AG04449 (cell line): ENCODE measurements around the gene DNAJC10.

Experiments
- CTCF ChIA-PET: fragments of 350-600 bp; formaldehyde crosslinking; extraction: SDS; loops from one replicate; lab custom pipeline; 2021; ENCODE audit warnings: antibody characterized with exemption; lab: Yijun Ruan, JAX
- POLR2A ChIA-PET: fragments of 400-600, 350-600 bp; formaldehyde crosslinking; extraction: SDS; loops from one replicate; lab custom pipeline; 2020; ENCODE audit warnings: antibody characterized with exemption, inconsistent platforms; lab: Yijun Ruan, JAX
- DNase-seq: peaks from one replicate; pipeline ENCODE4 v3.0.0-alpha.2; 2010; ENCODE audit warnings: low read depth, low spot score
- H3K4me3 ChIP-seq: 2 replicates; pipeline ENCODE4 v1.5.1; 2011; ENCODE audit warnings: low read depth, mild to moderate bottlenecking, control low read depth, low read length
- TF ChIP-seq, protein P1 (sequence below): IDR thresholded peaks from one replicate; pipeline ENCODE4 v1.5.1; 2011; ENCODE audit warnings: mild to moderate bottlenecking, moderate library complexity, low read length, control low read depth, inconsistent platforms; ENCODE audit not compliant: insufficient read depth; ENCODE audit errors: missing control alignments

DNAJC10 gene

DNA sequence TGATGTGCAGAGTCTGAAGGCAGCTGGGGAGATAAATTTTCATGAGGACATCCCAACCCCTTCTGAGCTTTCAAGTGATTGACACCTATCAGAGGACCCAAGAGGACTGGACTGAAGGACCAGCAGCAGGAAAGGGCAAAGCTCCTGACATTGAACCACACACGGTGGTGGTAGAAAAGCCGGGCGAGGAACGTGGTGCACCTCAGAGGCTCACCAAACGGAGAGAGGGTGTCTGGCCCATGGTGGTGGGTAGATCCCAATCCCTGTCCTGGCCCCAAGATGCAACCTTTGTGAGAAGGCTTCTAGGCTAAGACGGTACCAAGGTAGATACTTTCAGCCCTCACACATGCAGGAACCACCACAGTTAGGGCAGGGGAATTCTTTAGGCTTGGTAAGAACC, 98.3 kb downstream of the DNAJC10 start:
- DNase-seq: no peak
- H3K4me3 ChIP-seq: no peak overlapping the region
- POLR2A ChIA-PET: no interaction called here
- CTCF ChIA-PET: no interaction called here
- TF ChIP-seq, protein P1, sequence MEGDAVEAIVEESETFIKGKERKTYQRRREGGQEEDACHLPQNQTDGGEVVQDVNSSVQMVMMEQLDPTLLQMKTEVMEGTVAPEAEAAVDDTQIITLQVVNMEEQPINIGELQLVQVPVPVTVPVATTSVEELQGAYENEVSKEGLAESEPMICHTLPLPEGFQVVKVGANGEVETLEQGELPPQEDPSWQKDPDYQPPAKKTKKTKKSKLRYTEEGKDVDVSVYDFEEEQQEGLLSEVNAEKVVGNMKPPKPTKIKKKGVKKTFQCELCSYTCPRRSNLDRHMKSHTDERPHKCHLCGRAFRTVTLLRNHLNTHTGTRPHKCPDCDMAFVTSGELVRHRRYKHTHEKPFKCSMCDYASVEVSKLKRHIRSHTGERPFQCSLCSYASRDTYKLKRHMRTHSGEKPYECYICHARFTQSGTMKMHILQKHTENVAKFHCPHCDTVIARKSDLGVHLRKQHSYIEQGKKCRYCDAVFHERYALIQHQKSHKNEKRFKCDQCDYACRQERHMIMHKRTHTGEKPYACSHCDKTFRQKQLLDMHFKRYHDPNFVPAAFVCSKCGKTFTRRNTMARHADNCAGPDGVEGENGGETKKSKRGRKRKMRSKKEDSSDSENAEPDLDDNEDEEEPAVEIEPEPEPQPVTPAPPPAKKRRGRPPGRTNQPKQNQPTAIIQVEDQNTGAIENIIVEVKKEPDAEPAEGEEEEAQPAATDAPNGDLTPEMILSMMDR: no peak

DNA sequence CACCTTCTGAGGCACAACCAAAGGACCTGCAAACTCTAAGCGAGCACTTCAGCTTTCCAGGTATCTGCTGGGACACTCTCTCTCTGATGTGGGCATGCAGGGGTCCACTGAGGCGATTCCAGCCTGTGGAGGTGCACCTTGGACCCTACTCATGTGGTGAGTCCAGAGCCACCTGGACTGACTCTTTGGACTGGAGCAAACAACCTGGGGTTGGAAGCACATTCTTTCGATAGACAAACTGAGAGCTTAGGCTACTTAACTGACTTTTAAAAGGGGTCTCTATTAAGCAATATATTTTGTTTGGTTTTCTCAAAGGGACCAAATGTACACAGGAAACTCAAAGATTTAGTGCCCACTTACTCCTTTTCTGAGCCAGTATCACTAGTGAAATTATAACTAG, 98.7 kb downstream of the DNAJC10 start:
- CTCF ChIA-PET: no interaction called here
- DNase-seq: no peak

DNA sequence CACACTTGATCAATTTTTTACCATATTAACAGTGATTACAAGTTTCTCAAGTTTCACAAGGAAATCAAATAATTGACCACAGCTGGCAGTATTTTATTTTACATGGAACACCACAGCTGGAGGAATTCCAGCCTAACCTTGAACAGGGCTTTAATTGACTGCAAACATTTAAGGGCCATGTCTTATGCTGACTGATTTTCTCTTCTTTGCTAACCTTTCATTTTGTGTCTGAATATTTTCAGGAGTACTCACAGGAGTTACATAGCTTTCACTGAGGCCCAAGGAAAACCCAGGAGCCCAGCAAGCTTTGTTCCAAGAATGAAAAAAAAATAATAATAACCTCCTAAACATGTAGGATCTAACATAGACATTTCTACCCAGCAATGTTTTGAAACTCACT, 100.8 kb downstream of the DNAJC10 start:
- ChIA-PET POLR2A (no interaction called here), CTCF (no interaction called here)
- H3K4me3 ChIP-seq: no peak overlapping the region
- TF ChIP-seq, protein P1: no peak
- DNase-seq: no peak

More for the DNA sequence above, 98.7 kb downstream of the DNAJC10 start:
- no peak overlapping the region for H3K4me3 ChIP-seq
- TF ChIP-seq, protein P1: no peak
- POLR2A ChIA-PET: no interaction called here

DNA sequence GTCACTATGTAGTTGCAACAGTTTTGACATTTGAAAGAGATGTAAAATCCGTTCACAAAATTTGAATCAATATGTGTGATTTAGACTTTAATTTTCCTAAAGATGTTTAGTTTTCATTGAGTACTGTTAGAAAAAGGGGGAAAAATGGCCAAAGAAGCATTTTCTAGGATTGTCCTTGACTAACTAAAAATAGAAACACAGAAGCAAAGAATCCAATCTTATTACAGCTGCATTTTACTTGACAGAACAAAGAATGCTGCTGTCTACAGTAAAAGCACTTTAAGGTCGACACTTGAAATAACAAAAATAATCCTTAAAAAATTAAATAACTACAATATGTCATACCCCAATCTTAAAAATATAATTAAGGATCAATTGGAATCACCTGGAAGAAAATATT, 101.5 kb downstream of the DNAJC10 start:
- no peak overlapping the region for H3K4me3 ChIP-seq
- POLR2A ChIA-PET: no interaction called here
- CTCF ChIA-PET: interaction anchor here (1.8 kb wide), 1 partner anchor 11 kb away, joined by 5 read pairs; no protein-coding TSS in a partner anchor
- no peak for DNase-seq
- TF ChIP-seq, protein P1: no peak

- no peak for DNase-seq
- no peak overlapping the region for H3K4me3 ChIP-seq
- ChIA-PET CTCF (interaction anchor here (1.0 to 1.8 kb wide), 2 partner anchors 12 to 34 kb away, joined by 3 to 5 read pairs; no protein-coding TSS in a partner anchor), POLR2A (no interaction called here)
- TF ChIP-seq, protein P1: no peak
Observed at GRCh38 chr2:182818501-182818900, 102.4 kb downstream of the DNAJC10 start.

DNA sequence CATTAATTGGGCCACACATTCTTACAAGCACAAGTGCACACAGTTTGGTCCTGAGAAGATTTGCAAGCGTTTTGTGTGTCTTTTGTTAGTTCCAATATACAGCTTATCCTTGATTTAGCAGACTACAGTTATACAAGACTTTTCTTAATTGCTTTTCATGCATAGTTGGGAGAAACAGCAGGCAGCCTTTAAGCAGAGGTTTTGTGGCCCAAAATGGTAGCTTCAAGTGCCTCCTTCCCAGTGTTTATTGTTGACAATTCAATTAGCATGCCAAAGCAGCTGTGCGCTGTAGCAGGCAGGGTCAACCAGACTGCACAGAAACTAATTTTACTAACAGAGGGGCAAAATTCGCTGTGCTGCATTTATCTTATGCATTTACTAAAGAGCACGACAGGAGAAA, 102.9 kb downstream of the DNAJC10 start:
- ChIA-PET POLR2A (no interaction called here), CTCF (interaction anchor here (1.0 to 1.8 kb wide), 2 partner anchors 12 to 35 kb away, joined by 3 to 5 read pairs; no protein-coding TSS in a partner anchor)
- H3K4me3 ChIP-seq: no peak overlapping the region

More for the DNA sequence above, 102.9 kb downstream of the DNAJC10 start:
- TF ChIP-seq, protein P1: no peak
- DNase-seq: no peak
